Measurements from ENCODE around the gene TP63.

TP63 gene

DNA sequence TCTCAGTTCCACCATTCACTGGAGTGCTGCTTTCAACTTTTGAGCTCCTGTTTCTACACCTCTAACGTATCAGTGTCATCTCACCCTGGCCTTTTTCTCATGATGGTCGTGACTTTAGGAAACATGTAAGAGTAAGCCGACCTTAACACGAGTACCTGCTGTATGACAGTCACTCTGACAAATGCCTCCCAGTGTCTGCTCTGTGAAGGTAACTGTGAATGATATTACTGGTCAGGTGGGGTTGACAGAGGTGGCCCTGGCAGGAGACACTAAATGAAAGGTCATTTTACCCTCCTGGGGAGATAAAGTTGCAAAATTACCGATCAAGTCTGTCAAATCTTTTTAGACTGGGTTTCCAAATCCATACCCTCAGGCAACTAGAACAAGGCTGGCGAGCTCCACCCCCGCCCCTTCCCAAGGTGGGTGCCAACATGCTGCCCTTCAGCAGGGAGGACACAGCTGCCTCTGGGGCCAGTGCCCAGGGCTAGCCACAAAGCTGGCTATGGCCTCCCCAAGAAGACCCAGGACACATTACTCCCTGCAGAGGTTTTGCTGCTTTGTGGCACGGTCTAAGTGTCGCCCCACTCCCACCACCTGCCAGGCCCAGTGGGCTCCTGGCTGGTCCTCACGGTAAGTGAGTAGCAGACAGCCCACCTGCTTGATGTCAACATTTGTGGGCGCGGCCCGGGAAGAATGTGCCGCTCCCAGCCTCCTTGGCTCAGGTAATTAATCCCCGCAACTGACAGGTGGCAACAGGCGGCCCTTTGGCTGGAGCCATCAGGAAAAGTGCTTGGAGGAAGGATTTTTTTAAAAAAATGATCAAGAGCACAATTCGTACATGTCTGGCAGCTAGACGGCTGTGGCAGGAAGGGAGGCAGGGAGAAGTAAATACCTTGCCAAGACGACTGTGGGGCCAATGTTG is 211.8 kb downstream of the TP63 start:
- in situ Hi-C loops (cut with MboI; ENCODE audit: low sequenced_read_pairs): no loop called here

DNA sequence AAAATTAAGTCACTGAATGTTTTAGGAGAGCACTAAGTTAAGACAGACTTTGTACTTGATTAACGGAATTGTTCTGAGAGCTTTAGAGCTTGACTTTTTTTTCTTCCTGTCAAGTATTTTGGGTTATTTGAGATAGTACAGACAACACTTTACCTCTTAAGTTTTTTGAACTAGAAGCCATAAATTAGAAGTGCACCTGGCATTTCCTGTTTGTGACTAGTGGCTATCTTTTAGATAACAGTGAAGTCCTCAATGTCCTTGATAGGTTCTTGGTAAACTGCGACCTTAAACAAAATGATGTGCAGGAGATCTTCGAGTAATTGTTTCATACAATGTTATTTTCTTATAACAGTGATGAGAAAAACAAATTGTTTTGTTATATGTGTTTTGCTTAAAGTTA is 213.9 kb downstream of the TP63 start:
- in situ Hi-C loops (cut with MboI; ENCODE audit: low sequenced_read_pairs): no loop called here

DNA sequence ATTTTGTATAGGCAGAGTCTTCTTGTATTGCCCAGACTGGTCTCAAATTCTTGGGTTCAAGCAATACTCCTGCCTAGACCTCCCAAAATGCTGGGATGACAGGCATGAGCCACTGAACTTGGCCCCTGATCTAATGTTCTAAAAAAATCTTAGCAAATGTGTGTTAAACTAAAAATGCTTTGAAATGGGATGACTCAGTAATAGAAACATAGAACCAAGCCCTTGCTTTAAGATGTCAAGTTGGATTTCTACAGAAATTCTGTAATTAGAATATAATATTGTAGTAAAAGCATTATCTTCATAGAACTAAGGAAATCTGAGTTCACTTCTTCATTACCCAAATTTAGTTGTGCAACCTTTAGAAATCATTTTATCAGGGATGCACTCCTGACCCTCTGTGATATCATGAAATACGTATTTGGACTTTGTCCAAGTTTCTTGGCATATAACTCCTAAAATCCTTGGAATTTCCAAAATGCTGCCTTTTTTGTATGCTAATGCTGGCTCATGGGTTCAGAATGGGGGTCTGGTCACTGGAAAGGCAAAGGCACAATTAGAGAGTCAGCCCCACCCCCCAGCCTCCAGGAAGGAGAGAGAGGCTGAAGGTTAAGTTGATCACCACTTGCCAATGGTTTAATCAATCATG is 217.3 kb downstream of the TP63 start:
- in situ Hi-C loops (cut with MboI; ENCODE audit: low sequenced_read_pairs): no loop called here

DNA sequence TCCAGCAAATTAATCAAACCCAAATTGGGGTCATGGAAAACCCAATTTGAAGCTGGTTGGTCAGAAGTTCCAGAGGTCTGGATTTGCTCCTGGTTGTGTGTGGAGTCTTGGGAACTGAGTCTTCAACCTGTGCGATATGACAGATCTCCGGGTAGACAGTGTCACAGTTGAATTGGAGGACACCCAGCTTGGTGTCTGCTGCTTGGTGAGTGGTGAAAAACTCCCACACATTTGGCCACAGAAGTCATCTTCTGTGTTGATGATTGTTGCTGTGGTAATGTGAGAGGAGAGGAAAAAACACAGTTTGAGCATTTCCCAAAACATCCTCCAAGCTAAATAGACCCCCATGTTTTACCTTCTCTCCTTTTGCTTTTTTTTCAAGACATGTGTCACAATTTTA is 218.1 kb downstream of the TP63 start:
- in situ Hi-C loops (cut with MboI; ENCODE audit: low sequenced_read_pairs): no loop called here

DNA sequence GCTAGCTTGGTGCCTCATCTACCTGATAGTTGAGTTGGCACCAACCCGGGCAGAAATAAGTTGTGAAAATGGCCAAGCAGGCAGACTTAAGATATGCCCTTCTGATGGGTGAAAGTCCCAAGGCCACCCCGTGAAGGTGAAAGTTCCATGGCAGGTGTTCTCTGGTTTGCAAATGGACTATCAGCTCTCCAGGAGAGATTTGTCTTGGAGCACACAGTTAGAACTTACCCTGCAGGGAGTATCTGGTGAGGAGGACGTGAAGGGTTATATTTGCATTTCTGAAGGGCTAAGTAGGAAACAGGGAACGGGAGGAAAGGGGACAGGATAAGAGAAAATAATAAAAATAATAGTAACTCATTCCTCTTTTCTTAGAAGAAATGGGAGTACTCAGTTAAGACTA is 220.5 kb downstream of the TP63 start:
- in situ Hi-C loops (cut with MboI; ENCODE audit: low sequenced_read_pairs): no loop called here

DNA sequence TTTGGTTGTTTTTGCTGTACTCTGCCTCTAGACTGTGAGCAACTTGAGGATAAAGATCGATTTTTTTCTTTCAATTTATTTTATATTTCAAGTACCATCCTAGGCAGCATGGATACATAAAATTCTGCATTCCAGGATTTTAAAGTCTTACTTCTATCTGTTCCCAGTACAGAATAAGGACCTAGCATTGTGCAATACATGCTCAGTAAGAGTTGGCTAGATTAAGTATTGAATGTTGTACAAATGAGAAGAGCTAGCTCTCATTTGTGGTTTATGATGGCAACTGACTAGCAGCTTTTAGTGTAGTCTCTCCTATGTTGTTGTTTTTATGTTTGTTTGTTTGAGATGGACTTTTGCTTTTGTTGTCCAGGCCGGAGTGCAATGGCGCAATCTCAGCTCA is 222.7 kb downstream of the TP63 start:
- in situ Hi-C loops (cut with MboI; ENCODE audit: low sequenced_read_pairs): no loop called here

DNA sequence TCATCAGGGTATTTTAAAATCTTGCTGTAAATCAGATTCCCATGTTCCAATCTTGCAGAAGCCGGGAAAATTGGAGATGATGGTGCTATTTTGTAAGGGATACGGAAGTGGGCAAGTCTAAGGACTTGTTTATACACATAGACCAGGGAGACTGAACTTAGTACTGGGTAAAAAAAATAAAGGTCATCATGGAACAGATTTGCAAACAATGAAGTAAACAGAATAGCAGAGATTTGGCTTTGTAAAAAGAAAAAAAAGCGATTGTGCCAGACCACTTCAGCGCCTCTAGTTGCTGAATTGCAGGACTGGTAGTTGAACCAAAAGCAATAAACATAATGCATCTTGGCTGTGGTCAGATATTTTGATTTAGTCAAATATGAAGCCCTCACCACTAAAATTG is 229.1 kb downstream of the TP63 start:
- in situ Hi-C loops (cut with MboI; ENCODE audit: low sequenced_read_pairs): no loop called here

DNA sequence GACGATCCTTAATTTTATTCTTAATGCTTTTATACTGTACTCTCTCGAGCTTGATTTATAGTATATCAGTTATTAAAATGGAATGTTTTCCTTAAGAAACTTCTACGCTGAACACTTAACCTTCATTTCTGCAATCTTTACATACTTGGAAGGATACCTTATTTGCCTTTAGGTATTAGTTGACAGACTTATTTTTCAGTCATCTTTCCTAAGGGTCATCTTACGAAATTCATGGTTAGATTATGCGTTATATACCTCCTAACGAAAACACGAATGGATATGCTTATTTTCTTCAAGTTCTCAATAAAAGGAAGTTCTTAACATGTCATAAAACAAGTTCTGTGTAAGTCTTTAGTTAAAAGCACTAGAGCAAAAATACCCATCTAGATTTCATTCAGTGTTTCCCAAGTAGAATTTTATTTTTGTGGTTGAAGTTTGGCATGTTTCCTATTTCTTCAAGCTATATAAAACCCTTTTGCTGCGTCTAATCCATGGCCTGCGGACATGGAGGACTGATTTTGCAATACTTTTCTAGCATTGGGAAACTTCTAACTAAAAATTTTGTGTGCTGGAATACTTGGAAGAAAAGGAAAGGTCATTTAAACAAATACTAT is 231.3 kb downstream of the TP63 start:
- in situ Hi-C loops (cut with MboI; ENCODE audit: low sequenced_read_pairs): no loop called here

DNA sequence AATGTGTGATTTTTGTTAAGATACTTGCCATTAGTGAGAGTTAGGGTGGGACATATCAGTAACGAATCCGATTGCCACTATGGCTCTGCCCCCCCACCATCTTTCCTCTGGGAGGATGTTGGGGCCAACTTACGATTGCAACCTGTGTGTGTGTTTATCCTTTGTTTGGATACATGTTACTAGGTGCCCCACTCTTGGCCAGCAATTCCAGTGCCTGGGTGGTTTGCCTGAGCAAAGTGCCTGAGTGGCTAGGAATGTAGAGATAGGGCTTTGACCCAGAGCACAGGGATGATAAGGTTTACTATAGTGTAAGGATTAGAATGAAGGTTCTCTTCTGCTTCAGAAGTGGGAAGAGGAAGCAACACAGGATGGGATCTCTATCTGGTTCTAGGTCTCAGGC is 231.8 kb downstream of the TP63 start:
- in situ Hi-C loops (cut with MboI; ENCODE audit: low sequenced_read_pairs): no loop called here

DNA sequence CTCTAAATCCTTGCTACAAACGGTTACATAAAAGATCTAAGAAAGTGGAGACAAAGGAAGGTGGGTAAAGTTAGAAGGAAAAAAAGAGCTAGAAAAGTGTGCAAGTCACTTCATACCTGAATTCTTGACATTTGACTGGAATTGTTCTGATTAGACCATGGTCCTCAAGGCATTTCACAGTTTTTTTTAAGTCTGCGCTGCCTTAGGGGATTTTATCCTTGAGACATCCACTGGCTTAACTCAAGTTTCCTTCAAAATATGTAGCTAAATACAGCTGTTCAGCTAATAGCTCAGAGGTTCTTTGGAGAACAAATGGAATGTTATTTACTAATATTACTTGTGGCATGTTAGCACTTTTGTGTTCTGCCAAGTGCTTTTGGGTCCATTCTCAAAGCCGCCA is 236.9 kb downstream of the TP63 start:
- in situ Hi-C loops (cut with MboI; ENCODE audit: low sequenced_read_pairs): no loop called here

DNA sequence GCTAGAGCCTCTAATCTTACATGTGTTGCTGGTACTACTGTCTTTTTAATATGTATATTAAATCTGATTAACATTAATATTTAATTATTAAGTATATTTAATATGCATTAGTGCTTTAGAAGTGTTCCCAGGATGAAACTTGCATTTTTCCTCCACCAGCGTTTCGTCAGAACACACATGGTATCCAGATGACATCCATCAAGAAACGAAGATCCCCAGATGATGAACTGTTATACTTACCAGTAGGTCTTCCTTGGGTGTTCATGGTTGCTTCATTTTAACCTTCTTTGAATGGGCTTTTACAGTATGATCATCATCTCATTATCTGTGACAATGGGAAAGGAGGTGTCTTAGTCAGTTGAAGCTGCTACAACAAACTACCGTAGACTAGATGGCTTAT is 238.0 kb downstream of the TP63 start:
- in situ Hi-C loops (cut with MboI; ENCODE audit: low sequenced_read_pairs): no loop called here

DNA sequence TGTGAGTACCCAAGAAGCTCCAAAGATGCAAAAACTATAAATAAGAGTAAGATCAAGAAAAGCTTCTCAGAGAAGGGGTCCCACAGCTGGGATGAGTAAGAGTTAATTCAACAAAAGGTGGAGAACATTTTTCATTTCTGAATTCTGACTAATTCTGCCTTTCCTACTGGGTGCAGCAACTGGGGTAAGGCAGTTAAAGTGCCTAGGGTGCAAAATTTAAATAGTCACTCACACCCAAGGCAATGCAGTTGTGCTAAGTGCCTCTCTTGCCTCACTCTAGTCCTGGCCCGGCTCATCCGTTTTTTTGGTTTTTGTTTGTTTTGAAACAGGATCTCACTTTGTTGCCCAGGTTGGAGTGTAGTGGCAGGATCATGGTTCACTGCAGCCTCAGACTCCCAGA is 240.2 kb downstream of the TP63 start:
- in situ Hi-C loops (cut with MboI; ENCODE audit: low sequenced_read_pairs): no loop called here

DNA sequence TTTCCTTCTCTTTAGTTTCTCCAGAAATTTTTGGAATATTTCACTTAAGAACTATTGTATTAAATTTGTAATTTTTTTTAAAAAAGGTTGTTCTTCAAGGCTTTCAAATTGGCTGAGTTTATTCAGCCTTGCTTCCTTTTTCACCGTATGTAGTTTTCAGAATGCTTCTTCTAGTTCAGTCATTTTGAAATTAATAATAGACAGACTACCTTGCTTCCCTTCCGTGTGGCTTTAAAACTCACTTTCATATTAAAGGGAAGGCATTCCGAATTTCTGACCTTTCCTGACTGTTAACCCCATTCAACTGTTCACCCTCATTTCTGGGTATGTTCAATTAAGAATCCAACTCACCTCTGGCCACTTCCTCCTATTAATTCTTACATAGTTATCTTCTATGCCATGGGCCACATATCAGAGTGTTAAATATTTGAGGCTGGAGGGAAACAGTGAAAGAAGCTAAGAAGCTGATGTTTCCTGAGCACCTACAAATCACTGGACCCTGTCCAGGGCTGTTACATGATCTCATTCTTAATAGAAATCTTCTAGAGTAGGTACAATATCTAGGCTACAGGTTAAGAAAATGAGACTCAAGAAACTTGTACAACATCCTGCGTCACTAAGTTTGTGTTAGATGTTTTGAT is 252.0 kb downstream of the TP63 start:
- in situ Hi-C loops (cut with MboI; ENCODE audit: low sequenced_read_pairs): no loop called here

DNA sequence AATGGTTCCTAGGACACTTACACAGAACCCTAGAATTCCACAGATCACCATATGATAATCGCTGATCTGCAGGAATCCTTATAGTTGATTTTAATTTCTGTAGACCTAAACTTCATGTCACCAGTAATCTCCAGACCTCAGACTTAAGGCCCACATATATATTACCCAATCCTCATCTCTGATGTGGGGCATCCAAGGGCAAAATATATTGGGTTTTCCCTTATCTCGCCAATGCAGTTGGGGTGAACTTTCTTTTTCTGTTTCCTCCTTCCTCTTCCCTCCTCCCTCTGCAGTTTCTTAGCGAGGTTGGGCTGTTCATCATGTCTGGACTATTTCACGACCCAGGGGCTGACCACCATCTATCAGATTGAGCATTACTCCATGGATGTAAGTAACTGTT is 259.3 kb downstream of the TP63 start:
- in situ Hi-C loops (cut with MboI; ENCODE audit: low sequenced_read_pairs): no loop called here

DNA sequence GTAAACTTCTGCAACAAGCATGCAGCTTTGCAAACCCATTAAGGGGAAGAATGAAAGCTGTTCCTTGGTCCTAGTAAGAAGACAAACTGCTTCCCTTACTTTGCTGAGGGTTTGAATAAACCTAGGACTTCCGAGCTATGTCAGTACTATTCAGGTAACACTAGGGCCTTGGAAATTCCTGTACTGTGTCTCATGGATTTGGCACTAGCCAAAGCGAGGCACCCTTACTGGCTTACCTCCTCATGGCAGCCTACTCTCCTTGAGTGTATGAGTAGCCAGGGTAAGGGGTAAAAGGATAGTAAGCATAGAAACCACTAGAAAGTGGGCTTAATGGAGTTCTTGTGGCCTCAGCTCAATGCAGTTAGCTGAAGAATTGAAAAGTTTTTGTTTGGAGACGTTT is 265.3 kb downstream of the TP63 start:
- in situ Hi-C loops (cut with MboI; ENCODE audit: low sequenced_read_pairs): no loop called here

DNA sequence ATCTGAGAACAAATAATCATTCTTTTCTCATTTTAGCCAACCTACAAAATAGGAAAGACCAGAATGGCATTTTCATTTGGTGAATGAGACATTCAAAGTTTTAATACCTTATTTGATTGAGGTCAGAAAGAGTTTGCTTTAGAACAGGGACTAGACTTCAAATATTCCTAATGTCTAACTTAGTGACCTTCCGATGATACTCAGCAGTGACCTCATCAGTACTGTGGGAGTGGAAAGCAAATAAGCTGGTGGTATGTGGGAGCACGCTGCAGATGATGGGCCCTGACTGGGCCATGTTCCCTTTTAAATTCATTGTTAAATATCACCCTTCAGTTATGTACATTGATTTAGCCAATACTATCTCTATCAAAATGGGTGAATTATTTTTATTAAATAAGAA is 266.2 kb downstream of the TP63 start:
- in situ Hi-C loops (cut with MboI; ENCODE audit: low sequenced_read_pairs): no loop called here

DNA sequence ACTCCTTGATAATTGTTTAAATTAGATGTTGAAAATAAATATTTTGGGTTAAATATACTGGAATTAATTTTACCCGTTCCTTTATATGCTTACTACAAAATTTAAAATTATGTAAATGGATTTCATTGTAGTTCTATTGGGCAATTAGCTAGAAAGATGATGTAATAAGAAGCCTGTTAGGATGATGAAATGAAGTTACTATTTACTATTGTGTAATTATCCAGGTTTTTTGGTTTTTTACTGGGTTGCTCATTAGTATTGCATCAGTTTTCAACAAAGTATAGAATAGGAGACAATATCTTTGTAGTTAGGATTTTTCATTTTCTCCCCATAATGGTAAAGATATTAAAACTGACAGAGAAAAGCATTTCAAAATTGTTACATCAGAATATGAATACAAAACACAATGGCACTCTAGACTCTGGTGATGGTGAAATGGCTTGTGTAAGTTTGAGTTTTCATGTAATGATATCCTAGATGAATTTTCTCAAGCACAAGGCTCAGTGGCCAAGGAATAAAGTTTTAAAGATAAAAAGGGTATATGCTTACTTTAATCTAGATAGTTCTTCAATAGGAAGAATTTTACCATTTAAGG is 267.5 kb downstream of the TP63 start:
- in situ Hi-C loops (cut with MboI; ENCODE audit: low sequenced_read_pairs): no loop called here

DNA sequence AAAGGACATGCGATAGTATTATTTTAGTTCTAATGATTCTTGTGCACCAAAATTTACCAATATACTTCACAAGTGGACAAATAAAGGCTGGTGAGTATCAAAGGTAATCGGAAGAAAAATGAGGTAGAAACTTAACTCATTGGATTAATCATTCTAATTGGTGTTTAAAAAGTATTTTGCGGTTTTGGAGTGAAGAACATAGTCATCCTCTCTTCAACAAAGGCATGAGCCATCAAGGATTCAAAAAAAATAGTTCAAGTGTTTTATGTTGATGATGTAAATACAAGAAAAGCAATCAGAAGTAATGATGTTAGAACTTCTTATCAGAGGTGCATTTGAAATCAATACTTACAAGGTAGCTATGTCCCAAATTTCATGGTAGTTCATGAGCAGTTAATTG is 268.0 kb downstream of the TP63 start:
- in situ Hi-C loops (cut with MboI; ENCODE audit: low sequenced_read_pairs): no loop called here

DNA sequence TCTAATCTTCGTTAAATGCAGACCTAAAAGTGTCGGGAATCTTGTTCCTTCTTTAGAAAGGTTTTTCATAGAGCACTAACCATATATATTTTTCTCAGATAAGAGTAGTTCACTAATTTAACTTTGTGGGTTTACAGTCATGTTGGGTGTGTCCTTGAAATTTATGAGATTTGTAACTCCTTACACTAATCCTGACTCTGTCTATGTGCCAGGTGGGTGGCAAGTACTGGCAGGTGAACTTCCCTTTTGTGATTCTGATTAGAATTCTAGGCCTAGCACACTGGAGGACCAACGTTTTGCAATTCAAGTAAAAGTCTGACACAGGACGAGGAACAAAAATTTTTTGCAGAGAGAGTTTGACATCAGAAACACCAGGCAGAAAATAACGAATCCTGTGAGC is 269.4 kb downstream of the TP63 start:
- in situ Hi-C loops (cut with MboI; ENCODE audit: low sequenced_read_pairs): no loop called here

DNA sequence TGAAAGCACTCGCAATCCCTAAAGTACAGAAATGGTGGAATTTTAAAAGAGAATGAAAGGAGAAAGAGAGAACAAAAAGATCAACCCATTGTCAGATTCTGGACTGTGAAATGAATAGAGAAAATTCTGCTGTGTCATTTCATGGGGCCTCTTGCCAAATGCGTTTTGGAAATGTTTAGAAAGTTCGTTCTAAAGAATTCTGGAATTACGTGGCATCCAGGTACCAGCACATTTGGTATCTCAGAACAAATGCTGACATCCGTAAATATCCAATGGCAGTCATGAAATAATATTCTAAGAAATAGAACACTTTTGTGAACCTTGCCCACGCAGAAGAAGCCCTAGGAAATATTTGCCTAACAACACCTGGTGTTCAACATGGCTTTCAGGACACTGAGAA is 270.3 kb downstream of the TP63 start:
- in situ Hi-C loops (cut with MboI; ENCODE audit: low sequenced_read_pairs): no loop called here

Measured in HL-60/S4 treated with retinoic acid at 250 ng/mL for 4 days and 3 days (cell line).